NCI-H526 (cell line): Measurements from ENCODE around the gene SLC22A12.
"Not testable (repeated sequence)": the region's sequence is repeated elsewhere in the genome, so short reads cannot be mapped to it uniquely, and the experiment has no call there.

Experiments used
- DNase-seq, 2 experiments: peaks; one replicate each; lab custom pipeline; 2025; lab: John Stamatoyannopoulos, UW

SLC22A12 gene

GRCh38 chr11:64590763-64591221 lies at the start of gene SLC22A12:
Gene SLC22A12, plus strand, starts transcription at chr11:64591220. Its CDS starts 337 bp downstream, at chr11:64591557.
- no peak for DNase-seq

- no peak for DNase-seq
These were observed 48.6 kb upstream of the SLC22A12 start for GRCh38 chr11:64542172-64543125.

GRCh38 chr11:64543818-64544217 lies 47.2 kb upstream of the SLC22A12 start:
- no peak for DNase-seq

- no peak for DNase-seq
These were observed 46.3 kb upstream of the SLC22A12 start for GRCh38 chr11:64544616-64545296.

GRCh38 chr11:64545619-64546018 lies 45.4 kb upstream of the SLC22A12 start:
- DNase-seq: no peak

GRCh38 chr11:64546176-64546575 lies 44.8 kb upstream of the SLC22A12 start:
- no peak for DNase-seq

- no peak for DNase-seq
These were observed 44.4 kb upstream of the SLC22A12 start for GRCh38 chr11:64546600-64546999.

GRCh38 chr11:64549969-64550368 lies 41.1 kb upstream of the SLC22A12 start:
- DNase-seq: no peak

GRCh38 chr11:64553554-64554201 lies 37.3 kb upstream of the SLC22A12 start:
- peak; percentile 15 to 77 for DNase-seq

- no peak for DNase-seq
These were observed 34.8 kb upstream of the SLC22A12 start for GRCh38 chr11:64556044-64556720.

- DNase-seq: no peak
These were observed 34.2 kb upstream of the SLC22A12 start for GRCh38 chr11:64556721-64557250.

GRCh38 chr11:64558065-64558745 lies 32.8 kb upstream of the SLC22A12 start:
- no peak for DNase-seq

- no peak for DNase-seq
These were observed 32.2 kb upstream of the SLC22A12 start for GRCh38 chr11:64558869-64559268.

GRCh38 chr11:64559351-64560138 lies 31.5 kb upstream of the SLC22A12 start:
- no peak for DNase-seq

GRCh38 chr11:64560139-64560771 lies 30.8 kb upstream of the SLC22A12 start:
- no peak for DNase-seq

GRCh38 chr11:64560941-64561340 lies 30.1 kb upstream of the SLC22A12 start:
- no peak for DNase-seq

GRCh38 chr11:64561429-64561828 lies 29.6 kb upstream of the SLC22A12 start:
- not testable (repeated sequence) for DNase-seq

GRCh38 chr11:64561984-64562722 lies 28.9 kb upstream of the SLC22A12 start:
- no peak for DNase-seq
